GM23248 (cell line): ENCODE data around the gene RBP5. TPM values are rescaled to one million over a fixed set of nuclear protein-coding genes. Genes with fewer than 3 reads are reported as not detected.
A peak's percentile ranks its signal among the peaks of the same experiment; 100 is the strongest.

Experiments used
- DNase-seq: peaks from one replicate; pipeline ENCODE4 v3.0.0-alpha.2; 2015
- H2AFZ ChIP-seq: fragments of 200-600 bp; sonication (generic); 2 replicates; pipeline ENCODE4 v1.6.1; 2016; ENCODE audit warnings: antibody characterized with exemption
- H3F3A ChIP-seq: fragments of 200-600 bp; sonication (generic); 2 replicates; pipeline ENCODE4 v1.6.1; 2016; ENCODE audit warnings: mild to moderate bottlenecking, antibody characterized with exemption, mixed run types; ENCODE audit not compliant: insufficient read depth
- H3K27ac ChIP-seq: fragments of 200-600 bp; sonication (generic); 2 replicates; pipeline ENCODE4 v1.5.1; 2016; ENCODE audit warnings: mild to moderate bottlenecking
- H3K27me3 ChIP-seq: fragments of 200-600 bp; sonication (generic); replicated peaks from 2 replicates; pipeline ENCODE4 v1.6.1; 2016; ENCODE audit warnings: mild to moderate bottlenecking; ENCODE audit not compliant: insufficient read depth
- H3K36me3 ChIP-seq: fragments of 200-600 bp; sonication (generic); 2 replicates; pipeline ENCODE4 v1.6.1; 2016; ENCODE audit warnings: low read depth, mild to moderate bottlenecking
- H3K4me1 ChIP-seq: fragments of 200-600 bp; sonication (generic); 2 replicates; pipeline ENCODE4 v1.6.1; 2016; ENCODE audit warnings: mild to moderate bottlenecking; ENCODE audit not compliant: insufficient read depth
- H3K4me2 ChIP-seq: fragments of 200-600 bp; sonication (generic); one replicate; pipeline ENCODE4 v1.6.1; 2016; ENCODE audit warnings: mild to moderate bottlenecking; ENCODE audit not compliant: unreplicated experiment
- H3K4me3 ChIP-seq: fragments of 200-600 bp; sonication (generic); 2 replicates; pipeline ENCODE4 v1.5.1; 2016; ENCODE audit warnings: mild to moderate bottlenecking
- H3K79me2 ChIP-seq: fragments of 200-600 bp; sonication (generic); 2 replicates; pipeline ENCODE4 v1.6.1; 2016; ENCODE audit warnings: mild to moderate bottlenecking; ENCODE audit not compliant: insufficient read depth
- H3K9ac ChIP-seq: fragments of 200-600 bp; sonication (generic); 2 replicates; pipeline ENCODE4 v1.6.1; 2016; ENCODE audit warnings: mild to moderate bottlenecking
- H3K9me2 ChIP-seq: fragments of 200-600 bp; sonication (generic); 2 replicates; pipeline ENCODE4 v1.6.1; 2016; ENCODE audit warnings: mixed run types, mild to moderate bottlenecking, moderate library complexity; ENCODE audit not compliant: insufficient read depth
- H3K9me3 ChIP-seq: fragments of 200-600 bp; sonication (generic); one replicate; pipeline ENCODE4 v1.6.1; 2017; ENCODE audit warnings: low read depth
- H4K20me1 ChIP-seq: fragments of 200-600 bp; sonication (generic); 2 replicates; pipeline ENCODE4 v1.6.0; 2016; ENCODE audit not compliant: insufficient read depth
- EZH2 ChIP-seq: fragments of 200-600 bp; sonication (generic); IDR thresholded peaks from 2 replicates; pipeline ENCODE4 v1.6.1; 2018; ENCODE audit warnings: antibody characterized with exemption, mild to moderate bottlenecking; ENCODE audit not compliant: insufficient read depth, poor library complexity, severe bottlenecking
- EZH2phosphoT487 ChIP-seq: fragments of 200-600 bp; sonication (generic); IDR thresholded peaks from 2 replicates; pipeline ENCODE4 v1.6.1; 2018; ENCODE audit warnings: antibody characterized with exemption, moderate library complexity, mild to moderate bottlenecking, low read depth; ENCODE audit not compliant: insufficient read depth
- WGBS, 2 experiments: methylation state at CpG; one replicate each; pipeline ENCODE4 v1.1.6; 2015 to 2017; ENCODE audit warnings: low lambda C conversion rate in 2 of 2, low coverage in 1 of 2; ENCODE audit errors: missing lambda C conversion rate in 2 of 2; 5-methylcytosine and 5-hydroxymethylcytosine counted together
- in situ Hi-C: fragments of 300-500 bp; cut with MboI; formaldehyde crosslinking; loops from 2 replicates; pipeline ENCODE4 v1.15.0; 2020
- polyA plus RNA-seq: library from polyadenylated mRNA; unstranded; fragments of >200 nt; fragmentation: Nextera tagmentation; extraction: Ambion mirVana; gene quantifications from 2 replicates; pipeline ENCODE4 v1.2.1, GENCODE V29; 2016
- total RNA-seq: library from RNA; depleted of rRNA; stranded (reverse); fragments of >200 nt; shearing (Covaris generic); gene quantifications from 2 replicates; pipeline ENCODE4 v1.2.3, GENCODE V29; 2014; rRNA removed

RBP5 gene
- total RNA-seq (not detected in 2 replicates), polyA plus RNA-seq (0.38 TPM in 1 of 2 replicates, not detected in the other)

DNA sequence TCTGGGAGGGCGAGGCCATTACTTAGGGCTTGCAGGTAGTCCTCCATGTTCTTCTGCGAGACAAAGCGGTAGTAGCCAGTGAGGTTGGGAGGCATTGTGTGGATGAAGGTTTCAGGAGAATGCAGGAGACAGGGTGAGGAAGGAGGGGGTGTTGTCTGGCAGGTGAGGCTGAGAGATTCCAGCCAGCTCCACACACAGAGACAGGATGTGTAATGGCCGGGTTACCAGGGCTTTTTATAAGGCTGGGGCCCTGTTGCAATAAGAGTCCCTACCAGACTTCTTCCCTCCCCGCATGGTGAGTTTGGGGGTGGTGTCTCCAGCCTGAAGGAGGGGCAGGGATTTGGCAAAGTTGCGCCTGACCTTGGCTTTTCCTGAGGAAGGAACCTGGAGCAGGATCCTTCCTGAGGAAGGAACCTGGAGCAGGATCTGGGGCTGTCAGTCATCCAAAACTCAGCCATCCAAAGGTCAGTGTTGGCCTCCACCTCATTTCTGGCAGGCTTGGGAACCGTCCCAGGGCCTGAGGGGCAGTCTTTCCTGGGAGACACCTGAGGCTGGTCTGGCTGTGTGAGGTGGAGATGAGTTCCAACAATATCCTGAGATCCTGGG lies at the start of gene RBP5:
TSS of gene RBP5 (minus strand) at position 209 of the 606 bp plus-strand sequence. CDS start at position 95, 114 bp downstream.
- in situ Hi-C loops, result no loop called here
- Histone ChIP-seq H4K20me1 (no peaks in the 10 kb centered on the region), H2AFZ (peak within 1 kb of the TSS; percentile 46), H3K27me3 (no peaks in the 10 kb centered on the region), H3K9me2 (no peaks in the 10 kb centered on the region), H3K4me2 (peak within 1 kb of the TSS; percentile 77), H3K27ac (no peak within 1 kb of the TSS), H3K4me1 (peaks cover 11% of the 10 kb centered on the region; the same call in 1 of the 2 replicates), H3K4me3 (peak within 1 kb of the TSS; percentile 67), H3K9ac (peak within 1 kb of the TSS; percentile 16; the same call in 1 of the 2 replicates), H3K36me3 (no peaks in the 10 kb centered on the region), H3K79me2 (no peaks in the 10 kb centered on the region), H3F3A (no peaks in the 10 kb centered on the region), H3K9me3 (no peaks in the 10 kb centered on the region)
- no peak for TF ChIP-seq EZH2phosphoT487
- TF ChIP-seq EZH2, result no peak
- WGBS, 2 experiments, result 70 to 72% methylated on average over 7 of the region's 7 CpGs
- DNase-seq, result no peak

- no peak for DNase-seq
- Histone ChIP-seq H3K4me2 (no peak overlapping the region), H2AFZ (no peak overlapping the region), H4K20me1 (no peaks in the 10 kb centered on the region), H3K27me3 (no peaks in the 10 kb centered on the region), H3K4me3 (no peak overlapping the region), H3F3A (peaks cover 17% of the 10 kb centered on the region), H3K9me3 (no peaks in the 10 kb centered on the region), H3K36me3 (no peaks in the 10 kb centered on the region), H3K9ac (no peak overlapping the region), H3K9me2 (no peaks in the 10 kb centered on the region), H3K4me1 (peaks cover 12% of the 10 kb centered on the region; the same call in 1 of the 2 replicates), H3K27ac (no peak overlapping the region), H3K79me2 (no peaks in the 10 kb centered on the region)
- TF ChIP-seq EZH2 (no peak), EZH2phosphoT487 (no peak)
- WGBS, 2 experiments, result 73 to 80% methylated on average over 2 of the region's 2 CpGs
- in situ Hi-C loops, result no loop called here
Measured at GRCh38 chr12:7178481-7178880, 49.8 kb upstream of the RBP5 start.

GRCh38 chr12:7176595-7176994 lies 47.9 kb upstream of the RBP5 start:
- Histone ChIP-seq H4K20me1 (no peaks in the 10 kb centered on the region), H3F3A (peaks cover 17% of the 10 kb centered on the region), H2AFZ (no peak overlapping the region), H3K27ac (no peak overlapping the region), H3K36me3 (no peaks in the 10 kb centered on the region), H3K9me3 (no peaks in the 10 kb centered on the region), H3K9me2 (no peaks in the 10 kb centered on the region), H3K4me3 (no peak overlapping the region), H3K4me1 (peaks cover 12% of the 10 kb centered on the region; the same call in 1 of the 2 replicates), H3K4me2 (no peak overlapping the region), H3K27me3 (no peaks in the 10 kb centered on the region), H3K9ac (no peak overlapping the region), H3K79me2 (no peaks in the 10 kb centered on the region)
- no peak for DNase-seq
- WGBS, 2 experiments, result 55 to 58% methylated on average over 2 of the region's 2 CpGs
- in situ Hi-C loops, result no loop called here
- TF ChIP-seq EZH2, result no peak

GRCh38 chr12:7175493-7175892 lies 46.8 kb upstream of the RBP5 start:
- TF ChIP-seq EZH2phosphoT487 (no peak), EZH2 (no peak)
- H3K9me3 ChIP-seq, result no peaks in the 10 kb centered on the region
- no peak overlapping the region for H3K4me3 ChIP-seq
- H3K79me2 ChIP-seq, result no peaks in the 10 kb centered on the region
- peak overlapping the region; percentile 51 for H3K27ac ChIP-seq
- no peaks in the 10 kb centered on the region for H3K36me3 ChIP-seq
- peak; percentile 72 for DNase-seq
- H4K20me1 ChIP-seq, result no peaks in the 10 kb centered on the region
- no peaks in the 10 kb centered on the region for H3K27me3 ChIP-seq
- H3K4me1 ChIP-seq, result peaks cover 12% of the 10 kb centered on the region; the same call in 1 of the 2 replicates
- H2AFZ ChIP-seq, result 0 out of 2 replicates have a peak overlapping the region, but pooled peaks have one; percentile 32
- in situ Hi-C loops, result no loop called here
- no peaks in the 10 kb centered on the region for H3K9me2 ChIP-seq
- H3F3A ChIP-seq, result peaks cover 17% of the 10 kb centered on the region
- H3K4me2 ChIP-seq, result no peak overlapping the region
- H3K9ac ChIP-seq, result no peak overlapping the region
